ENCODE data around the gene AZIN2.
"Not testable (repeated sequence)": the region's sequence is repeated elsewhere in the genome, so short reads cannot be mapped to it uniquely, and the experiment has no call there.

AZIN2 gene

GRCh38 chr1:33060579-33061083 is 20.3 kb upstream of the AZIN2 start:
- DNase-seq = no peak

DNA sequence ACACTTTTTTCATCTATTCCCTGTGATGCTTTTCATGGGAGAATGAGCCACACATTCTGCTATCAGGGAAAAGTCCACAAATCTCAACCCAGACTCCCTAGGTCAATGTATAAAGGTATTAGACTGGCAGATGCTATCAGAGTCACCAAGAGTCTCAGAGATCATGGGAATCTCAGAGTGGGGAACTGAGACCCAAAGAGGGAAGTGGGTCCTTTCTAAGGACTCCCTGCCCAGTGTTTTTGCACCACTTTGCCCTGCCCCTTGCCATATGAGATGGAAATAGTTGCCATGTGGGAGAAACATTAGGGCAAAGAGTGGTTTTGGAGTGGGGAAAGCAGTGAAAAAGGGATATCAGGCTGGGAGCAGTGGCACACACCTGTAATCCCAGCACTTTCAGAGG is 19.1 kb upstream of the AZIN2 start:
- DNase-seq = no peak

DNA sequence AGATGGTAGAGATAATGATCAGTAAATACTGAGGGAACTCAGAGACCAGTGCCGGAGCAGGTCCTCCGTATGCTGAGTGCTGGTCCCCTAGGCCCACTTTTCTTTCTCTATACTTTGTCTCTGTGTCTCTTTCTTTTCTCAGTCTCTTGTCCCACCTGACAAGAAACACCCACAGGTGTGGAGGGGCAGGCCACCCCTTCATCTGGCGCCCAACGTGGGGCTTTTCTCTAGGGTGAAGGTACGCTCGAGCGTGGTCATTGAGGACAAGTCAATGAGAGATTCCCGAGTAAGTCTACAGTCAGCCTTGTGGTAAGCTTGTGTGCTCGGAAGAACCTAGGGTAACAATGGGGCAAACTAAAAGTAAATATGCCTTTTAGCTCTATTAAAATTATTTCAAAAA is 16.7 kb upstream of the AZIN2 start:
- not testable (repeated sequence) for DNase-seq

DNA sequence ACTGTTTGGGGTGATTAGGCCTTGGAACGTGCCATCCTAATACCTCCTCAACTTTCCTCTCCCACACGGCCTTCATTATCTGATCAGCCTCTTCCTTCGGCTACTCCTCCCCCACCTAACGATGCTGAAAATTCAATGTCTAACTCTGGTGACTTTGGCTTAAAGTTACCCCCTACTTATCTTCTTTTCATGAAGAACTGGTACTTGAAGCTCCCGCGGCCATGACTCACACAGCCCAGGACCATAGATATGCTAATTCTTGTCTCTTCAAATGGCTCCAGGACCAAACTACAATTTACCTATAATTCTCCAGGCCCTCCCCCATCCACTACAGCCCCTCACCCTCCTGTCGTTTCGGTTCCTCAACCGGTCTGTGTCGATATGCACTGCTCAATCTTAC is 15.7 kb upstream of the AZIN2 start:
- no peak for DNase-seq

GRCh38 chr1:33066477-33066876 is 14.5 kb upstream of the AZIN2 start:
- not testable (repeated sequence) for DNase-seq

- not testable (repeated sequence) for DNase-seq
Observed at GRCh38 chr1:33068108-33068507, 12.8 kb upstream of the AZIN2 start.

GRCh38 chr1:33070628-33071027 is 10.3 kb upstream of the AZIN2 start:
- DNase-seq = no peak

DNA sequence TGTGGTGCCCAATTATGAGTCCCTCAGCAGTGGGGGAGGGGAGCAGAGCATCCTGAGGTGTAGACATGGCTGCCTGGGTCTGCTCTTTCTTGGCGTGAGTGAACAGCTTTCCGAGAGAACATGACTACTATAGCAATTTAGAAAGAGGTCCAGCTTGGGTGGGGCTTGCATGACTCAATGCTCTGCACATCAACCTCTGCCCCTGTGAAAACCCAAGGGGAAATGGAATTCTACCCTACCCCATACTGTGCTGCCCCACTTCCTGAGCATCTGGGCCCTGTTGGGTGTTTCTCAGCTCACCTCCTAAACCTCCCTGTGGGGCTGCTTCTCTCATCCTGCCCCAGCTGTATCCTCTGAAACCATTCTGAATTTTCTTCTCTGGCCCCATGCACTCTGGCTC is 8.2 kb upstream of the AZIN2 start:
- no peak for DNase-seq

GRCh38 chr1:33074193-33074945 is 6.6 kb upstream of the AZIN2 start:
- no peak for DNase-seq

DNA sequence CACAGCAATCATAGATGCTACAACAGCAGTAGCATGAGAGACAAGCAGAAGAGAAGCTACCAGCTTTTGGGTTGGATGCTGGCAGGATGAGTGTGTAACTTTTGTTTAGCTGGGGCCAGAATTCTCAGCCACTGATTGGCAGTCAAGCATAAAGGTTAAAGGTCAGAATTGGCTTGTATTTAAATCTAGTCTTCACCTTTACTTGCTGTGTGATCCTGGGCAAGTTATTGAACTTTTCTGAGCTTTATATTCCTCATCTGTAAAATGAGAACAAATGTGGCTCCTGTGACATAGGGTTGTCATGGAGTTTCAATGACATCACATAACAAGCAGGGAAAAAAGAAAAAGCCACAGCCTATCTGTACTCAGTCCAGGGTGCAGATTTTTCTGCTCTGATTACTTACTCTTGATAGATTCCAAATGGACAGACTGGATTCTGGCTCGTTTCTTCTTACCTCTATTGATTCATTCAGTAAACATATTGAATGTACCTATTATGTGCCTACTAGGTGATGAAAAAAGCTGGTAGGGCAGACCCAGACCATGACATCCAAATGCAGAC is 2.8 kb upstream of the AZIN2 start:
- no peak for DNase-seq

DNA sequence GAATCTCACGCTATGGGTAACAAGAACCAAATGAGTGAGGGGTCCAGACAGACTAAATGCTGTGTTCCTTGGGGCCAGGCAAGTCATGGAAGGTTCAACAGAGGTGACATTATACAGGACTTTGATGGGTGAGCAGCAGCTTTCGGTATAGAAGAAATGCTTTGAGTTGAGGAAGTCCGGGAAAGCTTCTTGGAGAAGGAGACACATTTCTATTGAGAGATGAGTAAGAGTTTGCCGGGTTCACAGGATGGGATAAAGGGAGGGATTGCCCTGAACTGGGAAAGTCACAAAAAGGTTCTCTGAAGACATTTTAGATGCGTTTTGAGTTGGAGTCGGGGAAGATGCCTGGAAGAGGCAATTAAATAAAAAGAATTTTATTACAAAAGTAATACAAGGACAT is 580 bp upstream of the AZIN2 start:
- DNase-seq = no peak

DNA sequence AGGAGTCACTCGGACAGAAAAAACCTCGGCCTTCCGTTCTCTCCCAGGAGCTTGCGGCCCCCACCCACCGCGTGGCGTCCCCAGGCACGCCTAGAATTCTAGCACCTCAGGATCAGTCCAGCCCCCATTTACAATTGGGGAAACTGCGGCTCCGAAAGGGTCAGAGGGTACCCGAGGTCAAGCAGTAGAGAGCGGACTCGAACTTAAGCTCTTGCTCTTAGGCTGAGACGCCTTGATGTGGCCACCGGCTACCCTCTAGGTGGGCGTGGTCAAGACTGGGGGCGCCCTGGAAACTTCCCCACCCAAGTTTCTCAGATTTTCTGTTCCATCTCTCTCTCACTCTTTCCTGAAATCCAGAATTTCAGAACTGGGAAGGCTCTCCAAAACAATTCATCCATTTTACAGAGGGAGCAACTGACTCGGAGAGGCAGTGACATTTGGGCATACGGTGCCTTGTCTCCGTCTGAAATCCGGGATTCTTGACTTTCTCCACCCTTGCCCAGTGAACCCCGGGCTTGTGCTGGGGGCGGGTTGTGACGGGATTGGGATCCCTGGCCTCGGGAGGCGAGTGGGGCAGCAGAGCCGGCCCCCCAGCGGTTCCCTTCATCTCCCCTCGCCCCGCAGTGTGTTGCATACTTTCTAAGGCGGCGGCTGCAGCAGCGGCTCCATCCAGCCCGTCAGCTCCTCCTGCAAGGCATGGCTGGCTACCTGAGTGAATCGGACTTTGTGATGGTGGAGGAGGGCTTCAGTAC is 777 bp downstream of the AZIN2 start:
- no peak for DNase-seq

- DNase-seq = no peak
Observed at GRCh38 chr1:33082575-33083108, 1.7 kb downstream of the AZIN2 start.

DNA sequence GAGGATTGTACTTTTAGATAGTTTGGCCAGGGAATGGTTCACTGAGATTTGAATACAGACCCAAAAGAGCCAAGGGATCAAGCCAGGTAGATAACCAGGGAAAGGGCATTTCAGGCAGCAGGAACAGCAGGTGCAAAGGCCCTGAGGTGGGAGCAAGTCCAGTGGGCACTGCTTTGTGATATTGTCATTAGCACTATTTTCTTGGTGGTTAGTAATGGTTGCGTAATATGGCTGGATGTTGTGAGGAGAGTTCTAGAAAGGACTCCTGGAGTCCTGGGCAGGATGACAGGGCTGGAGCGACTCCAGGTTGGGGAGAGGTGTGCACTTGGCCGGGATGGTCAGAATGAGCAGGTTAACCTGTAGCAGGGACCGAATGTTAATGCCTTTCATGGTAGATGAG is 4.4 kb downstream of the AZIN2 start:
- DNase-seq = no peak

- peak; percentile 49 for DNase-seq
Observed at GRCh38 chr1:33086384-33086850, 5.5 kb downstream of the AZIN2 start.

GRCh38 chr1:33087677-33088076 is 6.7 kb downstream of the AZIN2 start:
- DNase-seq = no peak

DNA sequence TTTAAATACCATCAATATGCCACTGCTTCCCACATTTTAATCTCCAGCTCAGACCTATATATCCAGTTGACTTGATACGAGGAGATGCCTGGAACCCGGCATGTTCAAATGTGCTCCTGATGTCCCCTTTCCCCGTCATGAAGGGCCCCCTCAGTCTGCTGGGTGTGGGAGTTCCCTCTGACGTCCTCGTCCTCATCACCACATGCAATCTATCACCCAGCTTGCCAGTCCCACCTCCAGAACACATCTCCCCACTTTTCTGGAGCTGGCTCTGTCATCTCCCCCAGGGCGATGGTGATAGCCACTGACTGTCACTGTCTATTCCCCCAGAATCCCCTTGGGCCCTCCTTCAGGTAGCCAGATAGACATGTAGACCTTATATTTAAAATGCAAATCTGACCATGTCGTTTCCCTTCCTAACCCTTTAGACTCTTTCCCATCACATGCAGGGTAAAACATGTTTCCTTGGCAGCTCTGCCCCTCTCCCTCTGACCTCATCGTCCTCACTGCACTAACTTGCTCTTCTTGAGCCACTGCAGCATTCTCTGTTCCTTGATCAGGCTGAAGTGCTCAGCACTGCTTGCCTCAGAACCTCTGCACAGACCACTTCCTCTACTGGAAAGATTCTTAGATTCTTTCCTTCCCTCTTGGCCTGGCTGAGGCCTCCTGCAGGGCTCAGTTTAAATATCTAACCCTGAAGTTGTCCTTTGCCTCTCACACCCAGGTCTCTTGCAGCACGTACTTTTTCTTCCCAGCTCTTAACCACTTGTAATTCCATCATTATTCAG is 7.4 kb downstream of the AZIN2 start:
- no peak for DNase-seq

DNA sequence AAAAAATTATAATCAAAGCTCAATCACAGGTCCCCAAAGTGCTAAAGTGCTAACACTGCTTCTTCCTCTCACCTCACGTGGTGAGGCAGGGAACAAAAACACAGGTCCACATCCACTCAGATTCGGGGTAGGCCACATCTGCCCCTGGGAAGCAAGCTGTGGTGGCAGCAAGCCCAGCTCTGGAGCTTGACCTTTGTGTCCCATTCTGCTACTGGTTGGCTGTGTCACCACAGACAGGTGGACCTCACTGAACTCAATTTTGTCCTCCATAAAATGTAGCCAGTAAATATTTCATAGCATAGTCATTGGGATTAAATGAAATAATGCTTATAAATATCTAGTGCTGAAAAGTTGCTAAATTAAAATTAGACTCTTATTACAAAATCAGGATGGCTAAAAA is 8.5 kb downstream of the AZIN2 start:
- no peak for DNase-seq

DNA sequence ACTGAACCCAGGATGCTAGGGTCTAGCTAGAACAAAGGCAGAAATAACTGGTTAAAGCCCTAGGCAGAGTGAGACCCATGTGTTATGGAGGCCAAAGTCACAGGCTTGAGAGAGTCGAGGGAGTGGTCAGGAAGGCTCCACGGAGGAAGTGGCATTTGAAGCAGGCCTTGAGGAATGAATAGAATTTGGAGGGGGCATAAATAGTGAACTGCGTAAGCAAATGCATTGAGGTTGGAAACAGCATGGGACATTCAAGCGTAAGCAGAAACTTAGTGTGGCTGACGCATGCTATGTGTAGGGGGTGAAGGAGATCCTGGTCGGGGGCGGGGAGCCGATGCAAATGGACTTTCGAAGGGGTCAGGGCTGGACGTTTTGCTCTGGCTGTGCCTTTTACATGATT is 11.5 kb downstream of the AZIN2 start:
- no peak for DNase-seq

- DNase-seq = no peak
Observed at GRCh38 chr1:33093004-33093403, 12.1 kb downstream of the AZIN2 start.

DNA sequence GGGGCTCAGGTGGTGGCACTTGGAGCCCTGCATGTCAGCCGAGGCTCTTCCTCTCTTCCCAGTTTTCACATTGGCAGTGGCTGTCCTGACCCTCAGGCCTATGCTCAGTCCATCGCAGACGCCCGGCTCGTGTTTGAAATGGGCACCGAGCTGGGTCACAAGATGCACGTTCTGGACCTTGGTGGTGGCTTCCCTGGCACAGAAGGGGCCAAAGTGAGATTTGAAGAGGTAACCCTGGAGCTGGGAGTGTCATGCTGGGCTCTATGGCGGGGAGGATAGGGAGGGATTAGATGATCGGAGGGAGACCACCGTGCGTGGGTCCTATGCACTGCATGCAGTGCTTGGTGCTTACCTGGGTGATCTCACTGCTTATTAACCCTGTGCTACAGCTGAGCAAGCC is 13.5 kb downstream of the AZIN2 start:
- no peak for DNase-seq

DNA sequence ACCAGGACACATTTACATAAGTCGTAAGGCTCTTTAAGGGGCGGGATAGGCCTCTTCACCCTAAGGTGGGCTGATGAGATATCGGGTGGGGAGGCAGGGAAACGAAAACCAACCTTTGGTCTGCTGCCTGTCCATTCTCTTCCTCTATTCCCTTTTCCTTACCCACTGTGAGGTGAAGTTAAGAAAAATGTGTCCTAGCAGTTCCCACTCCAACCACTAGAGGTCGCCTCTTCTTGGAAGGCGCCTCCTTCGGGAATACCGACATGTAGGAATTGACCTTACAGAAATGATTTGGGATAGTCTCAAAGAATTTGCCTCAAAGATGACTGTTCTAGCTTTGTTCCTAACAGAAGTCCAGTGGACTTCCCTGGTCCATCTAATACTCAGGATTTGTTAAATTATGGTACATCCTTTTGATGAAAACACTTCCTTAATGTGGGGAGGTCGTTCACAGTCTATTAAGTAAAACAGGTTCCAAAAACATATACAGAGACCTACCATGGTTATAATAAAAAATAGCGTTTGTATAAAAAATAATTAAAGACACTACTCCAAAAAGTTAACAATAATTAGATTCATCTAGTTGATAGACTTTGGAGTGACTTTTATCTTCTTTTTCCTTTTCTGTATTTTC is 14.1 kb downstream of the AZIN2 start:
- DNase-seq = peak; percentile 61

All from NCI-H226 (cell line).